ENCODE results near the gene NINL.
"Not testable (repeated sequence)": the region's sequence is repeated elsewhere in the genome, so short reads cannot be mapped to it uniquely, and the experiment has no call there.

Gene NINL

DNA sequence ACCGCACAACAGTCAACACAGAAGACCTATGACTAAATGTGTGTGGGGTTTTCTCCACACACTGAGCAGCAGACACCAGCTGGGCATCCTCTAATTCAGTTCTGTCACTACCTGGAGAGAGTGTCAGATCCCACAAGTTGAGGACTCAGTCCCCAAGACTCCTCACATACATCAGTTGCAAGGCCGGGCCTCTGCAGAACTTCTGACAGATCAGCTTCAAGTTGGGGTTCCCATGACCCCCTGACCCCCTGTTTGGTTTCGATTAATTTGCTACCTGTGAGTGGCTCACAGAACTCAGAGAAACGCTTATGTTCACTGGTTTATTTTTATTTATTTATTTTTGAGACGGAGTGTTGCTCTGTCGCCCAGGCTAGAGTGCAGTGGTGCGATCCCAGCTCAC lies 3.2 kb upstream of the NINL start:
- Histone ChIP-seq H3K36me3 (ENCODE audit: control insufficient read depth, low read length) (no peaks in the 10 kb centered on the region), H3K27me3 (ENCODE audit: control insufficient read depth, low read length) (no peaks in the 10 kb centered on the region), H3K79me2 (ENCODE audit: control insufficient read depth, low read length) (no peaks in the 10 kb centered on the region), H3K4me3 (ENCODE audit: low read length) (no peak overlapping the region), H3K9me3 (ENCODE audit: control insufficient read depth, insufficient read depth, low read length) (0 out of 2 replicates have a peak, but pooled peaks cover 4% of the 10 kb centered on the region), H3K9me2 (replicated peaks; ENCODE audit: control insufficient read depth, low read length) (no peaks in the 10 kb centered on the region), H3F3A (ENCODE audit: control insufficient read depth, insufficient read depth) (no peaks in the 10 kb centered on the region), H4K20me1 (ENCODE audit: control insufficient read depth, insufficient read depth, low read depth, low read length) (no peaks in the 10 kb centered on the region), H3K27ac (ENCODE audit: low read depth, low read length) (no peak overlapping the region), H3K4me1 (ENCODE audit: control insufficient read depth, low read length) (no peaks in the 10 kb centered on the region), H3K4me2 (ENCODE audit: low read length) (no peak overlapping the region)
- no peak for TF ChIP-seq EZH2phosphoT487 (IDR thresholded peaks at IDR 0.05; ENCODE audit: borderline replicate concordance, low read length)
- TF ChIP-seq, protein P1, sequence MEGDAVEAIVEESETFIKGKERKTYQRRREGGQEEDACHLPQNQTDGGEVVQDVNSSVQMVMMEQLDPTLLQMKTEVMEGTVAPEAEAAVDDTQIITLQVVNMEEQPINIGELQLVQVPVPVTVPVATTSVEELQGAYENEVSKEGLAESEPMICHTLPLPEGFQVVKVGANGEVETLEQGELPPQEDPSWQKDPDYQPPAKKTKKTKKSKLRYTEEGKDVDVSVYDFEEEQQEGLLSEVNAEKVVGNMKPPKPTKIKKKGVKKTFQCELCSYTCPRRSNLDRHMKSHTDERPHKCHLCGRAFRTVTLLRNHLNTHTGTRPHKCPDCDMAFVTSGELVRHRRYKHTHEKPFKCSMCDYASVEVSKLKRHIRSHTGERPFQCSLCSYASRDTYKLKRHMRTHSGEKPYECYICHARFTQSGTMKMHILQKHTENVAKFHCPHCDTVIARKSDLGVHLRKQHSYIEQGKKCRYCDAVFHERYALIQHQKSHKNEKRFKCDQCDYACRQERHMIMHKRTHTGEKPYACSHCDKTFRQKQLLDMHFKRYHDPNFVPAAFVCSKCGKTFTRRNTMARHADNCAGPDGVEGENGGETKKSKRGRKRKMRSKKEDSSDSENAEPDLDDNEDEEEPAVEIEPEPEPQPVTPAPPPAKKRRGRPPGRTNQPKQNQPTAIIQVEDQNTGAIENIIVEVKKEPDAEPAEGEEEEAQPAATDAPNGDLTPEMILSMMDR (IDR thresholded peaks at IDR 0.05; ENCODE audit: low read depth, low read length, poor library complexity, severe bottlenecking), result no peak

DNA sequence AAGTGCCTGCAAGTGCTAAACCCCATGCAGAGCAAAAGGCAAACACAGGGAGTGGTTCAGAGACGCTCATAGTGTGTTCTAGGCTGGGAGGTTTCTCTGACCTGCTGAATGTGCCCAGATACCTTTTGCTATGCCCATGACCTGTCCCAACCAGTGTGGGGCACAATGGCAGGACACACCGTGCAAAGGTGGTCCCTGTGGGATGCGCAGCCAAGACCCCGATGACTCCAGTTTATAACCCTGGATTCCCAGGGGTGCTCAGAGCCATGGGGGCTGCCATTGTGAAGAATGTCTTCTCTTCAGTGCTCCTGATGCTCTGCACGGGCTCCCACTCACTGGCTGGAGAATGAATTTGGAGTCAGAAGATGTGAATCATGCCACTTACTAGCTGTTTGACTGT lies 2.2 kb upstream of the NINL start:
- H3K27me3 ChIP-seq (ENCODE audit: control insufficient read depth, low read length), result no peaks in the 10 kb centered on the region
- H3K9me3 ChIP-seq (ENCODE audit: control insufficient read depth, insufficient read depth, low read length), result 0 out of 2 replicates have a peak, but pooled peaks cover 4% of the 10 kb centered on the region
- H3F3A ChIP-seq (ENCODE audit: control insufficient read depth, insufficient read depth), result no peaks in the 10 kb centered on the region
- H3K36me3 ChIP-seq (ENCODE audit: control insufficient read depth, low read length), result no peaks in the 10 kb centered on the region
- no peak overlapping the region for H3K27ac ChIP-seq (ENCODE audit: low read depth, low read length)
- H3K79me2 ChIP-seq (ENCODE audit: control insufficient read depth, low read length), result no peaks in the 10 kb centered on the region
- no peak overlapping the region for H3K4me3 ChIP-seq (ENCODE audit: low read length)
- H3K4me1 ChIP-seq (ENCODE audit: control insufficient read depth, low read length), result no peaks in the 10 kb centered on the region
- no peak overlapping the region for H3K4me2 ChIP-seq (ENCODE audit: low read length)
- TF ChIP-seq, protein P1 (IDR thresholded peaks at IDR 0.05; ENCODE audit: low read depth, low read length, poor library complexity, severe bottlenecking), result no peak
- no peak for TF ChIP-seq EZH2phosphoT487 (IDR thresholded peaks at IDR 0.05; ENCODE audit: borderline replicate concordance, low read length)
- no peaks in the 10 kb centered on the region for H3K9me2 ChIP-seq (replicated peaks; ENCODE audit: control insufficient read depth, low read length)
- H4K20me1 ChIP-seq (ENCODE audit: control insufficient read depth, insufficient read depth, low read depth, low read length), result no peaks in the 10 kb centered on the region

DNA sequence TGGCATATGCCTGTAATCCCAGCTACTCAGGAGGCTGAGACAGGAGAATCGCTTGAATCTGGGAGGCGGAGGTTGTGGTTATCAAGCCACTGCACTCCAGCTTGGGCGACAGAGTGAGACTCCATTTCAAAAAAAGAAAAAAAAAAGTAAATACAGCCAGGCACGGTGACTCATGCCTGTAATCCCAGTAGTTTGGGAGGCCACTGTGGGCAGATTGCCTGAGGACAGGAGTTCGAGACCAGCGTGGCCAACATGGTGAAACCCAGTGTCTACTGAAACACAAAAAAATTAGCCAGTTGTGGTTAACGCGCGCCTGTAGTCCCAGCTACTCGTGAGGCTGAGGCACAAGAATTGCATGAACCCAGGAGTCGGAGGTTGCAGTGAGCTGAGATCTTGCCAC lies 1.5 kb upstream of the NINL start:
- Histone ChIP-seq H3K9me2 (replicated peaks; ENCODE audit: control insufficient read depth, low read length) (no peaks in the 10 kb centered on the region), H3K36me3 (ENCODE audit: control insufficient read depth, low read length) (no peaks in the 10 kb centered on the region), H3K4me2 (ENCODE audit: low read length) (no peak overlapping the region), H3K9me3 (ENCODE audit: control insufficient read depth, insufficient read depth, low read length) (0 out of 2 replicates have a peak, but pooled peaks cover 4% of the 10 kb centered on the region), H3K4me1 (ENCODE audit: control insufficient read depth, low read length) (no peaks in the 10 kb centered on the region), H3K79me2 (ENCODE audit: control insufficient read depth, low read length) (no peaks in the 10 kb centered on the region), H3K4me3 (ENCODE audit: low read length) (no peak overlapping the region), H3K27ac (ENCODE audit: low read depth, low read length) (no peak overlapping the region), H3K27me3 (ENCODE audit: control insufficient read depth, low read length) (no peaks in the 10 kb centered on the region), H4K20me1 (ENCODE audit: control insufficient read depth, insufficient read depth, low read depth, low read length) (no peaks in the 10 kb centered on the region), H3F3A (ENCODE audit: control insufficient read depth, insufficient read depth) (no peaks in the 10 kb centered on the region)
- TF ChIP-seq EZH2phosphoT487 (IDR thresholded peaks at IDR 0.05; ENCODE audit: borderline replicate concordance, low read length), result no peak
- TF ChIP-seq, protein P1 (IDR thresholded peaks at IDR 0.05; ENCODE audit: low read depth, low read length, poor library complexity, severe bottlenecking), result no peak

DNA sequence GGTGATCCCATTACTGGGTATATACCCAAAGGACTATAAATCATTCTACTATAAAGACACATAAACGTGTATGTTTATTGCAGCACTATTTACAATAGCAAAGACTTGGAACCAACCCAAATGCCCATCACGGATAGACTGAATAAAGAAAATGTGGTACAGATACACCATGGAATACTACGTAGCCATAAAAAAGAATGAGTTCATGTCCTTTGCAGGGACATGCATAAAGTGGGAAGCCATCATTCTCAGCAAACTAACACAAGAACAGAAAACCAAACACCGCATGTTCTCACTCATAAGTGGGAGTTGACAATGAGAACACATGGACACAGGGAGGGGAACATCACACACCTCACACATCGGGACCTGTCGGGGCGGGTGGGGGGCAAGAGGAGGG lies 1.7 kb downstream of the NINL start:
- not testable (repeated sequence) for H3K27me3 ChIP-seq (ENCODE audit: control insufficient read depth, low read length); H3K4me1 ChIP-seq (ENCODE audit: control insufficient read depth, low read length); H3K9me3 ChIP-seq (ENCODE audit: control insufficient read depth, insufficient read depth, low read length); H3K4me3 ChIP-seq (ENCODE audit: low read length); H3K79me2 ChIP-seq (ENCODE audit: control insufficient read depth, low read length); H3K27ac ChIP-seq (ENCODE audit: low read depth, low read length); H3F3A ChIP-seq (ENCODE audit: control insufficient read depth, insufficient read depth); H3K4me2 ChIP-seq (ENCODE audit: low read length); H3K9me2 ChIP-seq (replicated peaks; ENCODE audit: control insufficient read depth, low read length); H3K36me3 ChIP-seq (ENCODE audit: control insufficient read depth, low read length); H4K20me1 ChIP-seq (ENCODE audit: control insufficient read depth, insufficient read depth, low read depth, low read length)

Measured in DOHH2 (cell line).